ENCODE data around the gene SUGCT. TPM values are rescaled to one million over a fixed set of nuclear protein-coding genes. Genes with fewer than 3 reads are reported as not detected.

SUGCT gene
- total and polyA plus RNA-seq, 9 of the 15 experiments (the other 6 are each of a cell fraction or from before 2014, with no cell fraction given): 0.58 to 2.5 (median 1.4) TPM

GRCh38 chr7:40498924-40499510, 364.2 kb downstream of the SUGCT start:
- ATAC-seq: no peak
- intact Hi-C loops (cut with micrococcal nuclease): no loop called here
- BruUV-seq (replicated peaks): no TSS peak

More at GRCh38 chr7:40498924-40499510, 364.2 kb downstream of the SUGCT start:
- Histone ChIP-seq H3K4me1 (replicated peaks in 1 of 2; ENCODE audit: control insufficient read depth in 2 of 2, insufficient read depth in 2 of 2, low read length in 2 of 2) (no peaks in the 10 kb centered on the region), H3K27me3 (ENCODE audit: control insufficient read depth in 2 of 2, insufficient read depth in 2 of 2, low read length in 2 of 2) (no peaks in the 10 kb centered on the region), H3K9me3 (replicated peaks; ENCODE audit: control insufficient read depth, insufficient read depth, low read depth, low read length) (no peaks in the 10 kb centered on the region), H3K36me3 (ENCODE audit: control insufficient read depth, insufficient read depth, low read length) (no peaks in the 10 kb centered on the region), H3K9me1 (ENCODE audit: control insufficient read depth, insufficient read depth, low read length) (no peaks in the 10 kb centered on the region), H3K79me2 (ENCODE audit: control insufficient read depth, insufficient read depth, low read length) (no peaks in the 10 kb centered on the region), H3K4me2 (ENCODE audit: insufficient read depth, low read length) (no peak overlapping the region), H2AFZ (ENCODE audit: low read depth, low read length) (no peak overlapping the region), H3K4me3 (no peak overlapping the region), H3K9ac (ENCODE audit: insufficient read depth in 1 of 2, low read depth in 2 of 2, low read length in 2 of 2) (no peak overlapping the region), H4K20me1 (replicated peaks; ENCODE audit: control insufficient read depth, insufficient read depth, low read length) (no peaks in the 10 kb centered on the region), H3K27ac (ENCODE audit: extremely low read depth, low read depth, low read length) (no peak overlapping the region)
- 6% methylated on average over 11 of the region's 11 CpGs for WGBS (ENCODE audit: insufficient coverage, low coverage, missing lambda C conversion rate)
- TF ChIP-seq MCM5 (IDR thresholded peaks at IDR 0.05; ENCODE audit: low read depth): no peak
- TF ChIP-seq HNRNPL (IDR thresholded peaks at IDR 0.05; ENCODE audit: low read depth, low read length): no peak
- TF ChIP-seq KLF13 (tag; IDR thresholded peaks at IDR 0.05; ENCODE audit: borderline replicate concordance, low read depth): no peak
- TF ChIP-seq ZC3H11A (IDR thresholded peaks at IDR 0.05; ENCODE audit: low read depth, low read length): no peak
- TF ChIP-seq ZKSCAN1 (IDR thresholded peaks at IDR 0.05; ENCODE audit: low read depth, low read length): no peak
- TF ChIP-seq MAFF (IDR thresholded peaks at IDR 0.05; ENCODE audit: low read length): no peak
- TF ChIP-seq ZNF830 (CRISPR knock-in tag; IDR thresholded peaks at IDR 0.05): no peak
- TF ChIP-seq ZNF512 (tag; IDR thresholded peaks at IDR 0.05): no peak
- TF ChIP-seq FOXP1 (CRISPR knock-in tag; IDR thresholded peaks at IDR 0.05): no peak
- TF ChIP-seq MXD1 (CRISPR knock-in tag; IDR thresholded peaks at IDR 0.05; ENCODE audit: borderline replicate concordance, poor library complexity, severe bottlenecking): no peak
- TF ChIP-seq BHLHE40 (IDR thresholded peaks at IDR 0.05; ENCODE audit: low read length): no peak
- CTCF ChIA-PET (ENCODE audit: low intra/inter-chr PET ratio): no interaction called here
- DNase-seq (ENCODE audit: extremely low read depth in 1 of 4, low spot score in 3 of 4) (no peak), FAIRE-seq (no peak)
- in situ Hi-C loops (cut with MboI): no loop called here
- POLR2A ChIA-PET: no interaction called here

All from K562 (cell line).